Mammary epithelial cell (primary cell): ENCODE data around the gene LRMDA.

Source experiments
- CTCF ChIP-seq, 2 donors: IDR thresholded peaks in 1 of 2; conservative IDR thresholded peaks in 1 of 2; 2 replicates each; pipeline ENCODE4 v1.5.1; 2011 to 2012; ENCODE audit warnings: inconsistent platforms in 2 of 2, low read length in 2 of 2, mild to moderate bottlenecking in 2 of 2, control low read depth in 1 of 2, low read depth in 1 of 2; ENCODE audit not compliant: insufficient read depth in 1 of 2; ENCODE audit errors: extremely low read depth in 1 of 2
- EZH2 ChIP-seq: IDR thresholded peaks from 2 replicates; pipeline ENCODE4 v1.6.1; 2012; ENCODE audit warnings: low read length, inconsistent platforms, borderline replicate concordance

GRCh38 chr10:76192151-76192550 is 760.7 kb downstream of the LRMDA start:
- TF ChIP-seq EZH2 = no peak
- TF ChIP-seq CTCF (conservative IDR thresholded peaks at IDR 0.05 in 1 of 2, IDR thresholded peaks at IDR 0.05 in 1 of 2; ENCODE audit: extremely low read depth in 1 of 2, insufficient read depth in 1 of 2, low read depth in 1 of 2, low read length in 2 of 2) = no peak
